Breast epithelium (tissue), 3 donors: ENCODE data around the gene KLHDC7B.
A peak's percentile ranks its signal among the peaks of the same experiment; 100 is the strongest.

Experiments
- POLR2A ChIP-seq: fragments of 450-650 bp; IDR thresholded peaks from one replicate; pipeline ENCODE4 v1.6.1; 2016; ENCODE audit warnings: antibody characterized with exemption, mild to moderate bottlenecking, moderate library complexity
- POLR2AphosphoS5 ChIP-seq, 3 donors: sonication (generic); formaldehyde crosslinking; IDR thresholded peaks; one replicate each; pipeline ENCODE4 v1.6.1; 2017; ENCODE audit warnings: antibody characterized with exemption in 3 of 3
- TF ChIP-seq, protein P1 (sequence below), 3 donors: fragments of 450-650 bp; IDR thresholded peaks; one replicate each; pipeline ENCODE4 v1.5.1; 2016 to 2017; ENCODE audit warnings: antibody characterized with exemption in 3 of 3, mild to moderate bottlenecking in 3 of 3, moderate library complexity in 3 of 3

DNA sequence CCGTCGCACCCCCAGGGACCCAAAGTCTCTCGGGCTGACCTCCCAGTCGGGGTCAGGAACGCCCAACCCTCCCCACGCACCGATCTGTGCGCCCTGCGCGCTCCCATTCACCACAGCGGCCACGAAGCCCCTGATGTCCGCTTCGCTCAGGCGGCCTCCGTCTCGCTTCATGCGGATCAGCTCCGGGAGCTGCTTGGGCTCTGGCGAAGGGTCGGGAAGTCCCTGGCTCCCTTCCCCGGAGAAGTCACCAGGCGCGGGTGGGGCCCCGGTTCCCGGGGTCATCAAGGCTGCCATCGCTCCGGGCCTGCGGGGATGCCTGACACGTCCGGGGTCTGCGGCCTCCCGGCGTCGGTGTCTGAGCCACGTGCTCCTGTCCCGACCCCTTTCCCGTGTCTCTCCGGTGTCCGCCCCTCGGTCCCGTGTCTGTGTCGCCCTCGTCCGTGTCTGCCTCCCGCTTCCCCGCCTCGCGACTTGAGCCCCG is 16.2 kb upstream of the KLHDC7B start:
- TF ChIP-seq, protein P1, sequence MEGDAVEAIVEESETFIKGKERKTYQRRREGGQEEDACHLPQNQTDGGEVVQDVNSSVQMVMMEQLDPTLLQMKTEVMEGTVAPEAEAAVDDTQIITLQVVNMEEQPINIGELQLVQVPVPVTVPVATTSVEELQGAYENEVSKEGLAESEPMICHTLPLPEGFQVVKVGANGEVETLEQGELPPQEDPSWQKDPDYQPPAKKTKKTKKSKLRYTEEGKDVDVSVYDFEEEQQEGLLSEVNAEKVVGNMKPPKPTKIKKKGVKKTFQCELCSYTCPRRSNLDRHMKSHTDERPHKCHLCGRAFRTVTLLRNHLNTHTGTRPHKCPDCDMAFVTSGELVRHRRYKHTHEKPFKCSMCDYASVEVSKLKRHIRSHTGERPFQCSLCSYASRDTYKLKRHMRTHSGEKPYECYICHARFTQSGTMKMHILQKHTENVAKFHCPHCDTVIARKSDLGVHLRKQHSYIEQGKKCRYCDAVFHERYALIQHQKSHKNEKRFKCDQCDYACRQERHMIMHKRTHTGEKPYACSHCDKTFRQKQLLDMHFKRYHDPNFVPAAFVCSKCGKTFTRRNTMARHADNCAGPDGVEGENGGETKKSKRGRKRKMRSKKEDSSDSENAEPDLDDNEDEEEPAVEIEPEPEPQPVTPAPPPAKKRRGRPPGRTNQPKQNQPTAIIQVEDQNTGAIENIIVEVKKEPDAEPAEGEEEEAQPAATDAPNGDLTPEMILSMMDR (IDR thresholded peaks at IDR 0.05) = no peak
- TF ChIP-seq POLR2A = no peak
- peak in 1 of 3 donors; percentile 8 for TF ChIP-seq POLR2AphosphoS5 (IDR thresholded peaks at IDR 0.05)
